MM.1S (cell line): ENCODE results near the gene VPS13A.

ENCODE experiments used
- CTCF ChIP-seq: fragments of 300-600 bp; sonication (generic); IDR thresholded peaks from 2 replicates; pipeline ENCODE4 v1.5.1; 2016; ENCODE audit warnings: antibody characterized with exemption, low read length, mixed read lengths
- EZH2 ChIP-seq: fragments of 300-600 bp; sonication (generic); optimal IDR thresholded peaks from 2 replicates; pipeline ENCODE3; 2017; ENCODE audit warnings: low read depth, mild to moderate bottlenecking, antibody characterized with exemption, low read length, mixed read lengths
- EZH2phosphoT487 ChIP-seq: fragments of 300-600 bp; sonication (generic); IDR thresholded peaks from 2 replicates; pipeline ENCODE4 v1.6.1; 2018; ENCODE audit warnings: antibody characterized with exemption, low read length

GRCh38 chr9:77215874-77216273 lies 38.5 kb downstream of the VPS13A start:
- no peak for TF ChIP-seq CTCF
- no peak for TF ChIP-seq EZH2
- no peak for TF ChIP-seq EZH2phosphoT487
